HL-60 (cell line): ENCODE data around the gene RAG1.

Experiments
- GABPA ChIP-seq: IDR thresholded peaks from 2 replicates; pipeline ENCODE4 v1.6.1; 2012; ENCODE audit warnings: low read depth
- POLR2AphosphoS5 ChIP-seq: IDR thresholded peaks from 2 replicates; pipeline ENCODE4 v1.6.1; 2012; ENCODE audit warnings: low read depth
- TF ChIP-seq, protein P1 (sequence below): IDR thresholded peaks from 2 replicates; pipeline ENCODE4 v1.6.1; 2012; ENCODE audit warnings: low read depth; ENCODE audit not compliant: insufficient replicate concordance
- TF ChIP-seq, protein P2 (sequence below): IDR thresholded peaks from one replicate; pipeline ENCODE4 v1.5.1; 2011; ENCODE audit warnings: low read length, control low read depth, inconsistent platforms; ENCODE audit not compliant: insufficient read depth

DNA sequence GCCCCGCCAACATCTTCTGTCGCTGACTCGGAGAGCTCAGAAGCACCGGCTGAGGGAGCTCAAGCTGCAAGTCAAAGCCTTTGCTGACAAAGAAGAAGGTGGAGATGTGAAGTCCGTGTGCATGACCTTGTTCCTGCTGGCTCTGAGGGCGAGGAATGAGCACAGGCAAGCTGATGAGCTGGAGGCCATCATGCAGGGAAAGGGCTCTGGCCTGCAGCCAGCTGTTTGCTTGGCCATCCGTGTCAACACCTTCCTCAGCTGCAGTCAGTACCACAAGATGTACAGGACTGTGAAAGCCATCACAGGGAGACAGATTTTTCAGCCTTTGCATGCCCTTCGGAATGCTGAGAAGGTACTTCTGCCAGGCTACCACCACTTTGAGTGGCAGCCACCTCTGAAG is 6.7 kb downstream of the RAG1 start:
- TF ChIP-seq, protein P1, sequence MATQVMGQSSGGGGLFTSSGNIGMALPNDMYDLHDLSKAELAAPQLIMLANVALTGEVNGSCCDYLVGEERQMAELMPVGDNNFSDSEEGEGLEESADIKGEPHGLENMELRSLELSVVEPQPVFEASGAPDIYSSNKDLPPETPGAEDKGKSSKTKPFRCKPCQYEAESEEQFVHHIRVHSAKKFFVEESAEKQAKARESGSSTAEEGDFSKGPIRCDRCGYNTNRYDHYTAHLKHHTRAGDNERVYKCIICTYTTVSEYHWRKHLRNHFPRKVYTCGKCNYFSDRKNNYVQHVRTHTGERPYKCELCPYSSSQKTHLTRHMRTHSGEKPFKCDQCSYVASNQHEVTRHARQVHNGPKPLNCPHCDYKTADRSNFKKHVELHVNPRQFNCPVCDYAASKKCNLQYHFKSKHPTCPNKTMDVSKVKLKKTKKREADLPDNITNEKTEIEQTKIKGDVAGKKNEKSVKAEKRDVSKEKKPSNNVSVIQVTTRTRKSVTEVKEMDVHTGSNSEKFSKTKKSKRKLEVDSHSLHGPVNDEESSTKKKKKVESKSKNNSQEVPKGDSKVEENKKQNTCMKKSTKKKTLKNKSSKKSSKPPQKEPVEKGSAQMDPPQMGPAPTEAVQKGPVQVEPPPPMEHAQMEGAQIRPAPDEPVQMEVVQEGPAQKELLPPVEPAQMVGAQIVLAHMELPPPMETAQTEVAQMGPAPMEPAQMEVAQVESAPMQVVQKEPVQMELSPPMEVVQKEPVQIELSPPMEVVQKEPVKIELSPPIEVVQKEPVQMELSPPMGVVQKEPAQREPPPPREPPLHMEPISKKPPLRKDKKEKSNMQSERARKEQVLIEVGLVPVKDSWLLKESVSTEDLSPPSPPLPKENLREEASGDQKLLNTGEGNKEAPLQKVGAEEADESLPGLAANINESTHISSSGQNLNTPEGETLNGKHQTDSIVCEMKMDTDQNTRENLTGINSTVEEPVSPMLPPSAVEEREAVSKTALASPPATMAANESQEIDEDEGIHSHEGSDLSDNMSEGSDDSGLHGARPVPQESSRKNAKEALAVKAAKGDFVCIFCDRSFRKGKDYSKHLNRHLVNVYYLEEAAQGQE = no peak
- TF ChIP-seq, protein P2, sequence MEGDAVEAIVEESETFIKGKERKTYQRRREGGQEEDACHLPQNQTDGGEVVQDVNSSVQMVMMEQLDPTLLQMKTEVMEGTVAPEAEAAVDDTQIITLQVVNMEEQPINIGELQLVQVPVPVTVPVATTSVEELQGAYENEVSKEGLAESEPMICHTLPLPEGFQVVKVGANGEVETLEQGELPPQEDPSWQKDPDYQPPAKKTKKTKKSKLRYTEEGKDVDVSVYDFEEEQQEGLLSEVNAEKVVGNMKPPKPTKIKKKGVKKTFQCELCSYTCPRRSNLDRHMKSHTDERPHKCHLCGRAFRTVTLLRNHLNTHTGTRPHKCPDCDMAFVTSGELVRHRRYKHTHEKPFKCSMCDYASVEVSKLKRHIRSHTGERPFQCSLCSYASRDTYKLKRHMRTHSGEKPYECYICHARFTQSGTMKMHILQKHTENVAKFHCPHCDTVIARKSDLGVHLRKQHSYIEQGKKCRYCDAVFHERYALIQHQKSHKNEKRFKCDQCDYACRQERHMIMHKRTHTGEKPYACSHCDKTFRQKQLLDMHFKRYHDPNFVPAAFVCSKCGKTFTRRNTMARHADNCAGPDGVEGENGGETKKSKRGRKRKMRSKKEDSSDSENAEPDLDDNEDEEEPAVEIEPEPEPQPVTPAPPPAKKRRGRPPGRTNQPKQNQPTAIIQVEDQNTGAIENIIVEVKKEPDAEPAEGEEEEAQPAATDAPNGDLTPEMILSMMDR = no peak
- TF ChIP-seq POLR2AphosphoS5 = no peak
- TF ChIP-seq GABPA = no peak
